ENCODE data around the gene TNMD.

Gene TNMD

DNA sequence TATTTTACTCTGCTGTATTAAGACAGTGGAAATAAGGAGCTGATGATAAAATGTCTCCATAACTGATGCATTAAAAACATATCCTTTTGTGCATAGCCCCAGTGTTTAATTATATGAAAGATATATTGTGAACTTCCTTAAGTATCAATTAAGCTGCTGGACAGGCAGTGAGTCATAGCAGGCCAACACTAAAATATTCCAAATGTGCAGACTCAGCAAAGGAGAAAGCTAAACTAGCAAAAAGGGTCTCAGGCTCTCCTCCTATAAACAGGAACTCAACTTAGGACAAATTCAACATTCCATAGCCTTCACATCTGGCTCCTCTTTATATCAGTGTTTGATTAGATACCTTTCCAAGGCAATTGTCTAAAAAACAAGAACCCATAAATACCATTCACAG lies 15.6 kb downstream of the TNMD start:
- TF ChIP-seq ARNTL (CRISPR knock-in tag; IDR thresholded peaks at IDR 0.05; ENCODE audit: borderline replicate concordance, low read depth) (no peak), RARB (CRISPR knock-in tag; IDR thresholded peaks at IDR 0.05) (no peak), ZNF8 (CRISPR knock-in tag; IDR thresholded peaks at IDR 0.05) (no peak)
- no peak for ATAC-seq

- ATAC-seq = no peak
- TF ChIP-seq ESRRG (CRISPR knock-in tag; IDR thresholded peaks at IDR 0.05) (no peak), OSR1 (CRISPR knock-in tag; IDR thresholded peaks at IDR 0.05) (no peak), TCF4 (CRISPR knock-in tag; IDR thresholded peaks at IDR 0.05; ENCODE audit: borderline replicate concordance) (no peak), ZNF70 (CRISPR knock-in tag; IDR thresholded peaks at IDR 0.05) (no peak)
Observed at GRCh38 chrX:100600758-100601157, 16.0 kb downstream of the TNMD start.

DNA sequence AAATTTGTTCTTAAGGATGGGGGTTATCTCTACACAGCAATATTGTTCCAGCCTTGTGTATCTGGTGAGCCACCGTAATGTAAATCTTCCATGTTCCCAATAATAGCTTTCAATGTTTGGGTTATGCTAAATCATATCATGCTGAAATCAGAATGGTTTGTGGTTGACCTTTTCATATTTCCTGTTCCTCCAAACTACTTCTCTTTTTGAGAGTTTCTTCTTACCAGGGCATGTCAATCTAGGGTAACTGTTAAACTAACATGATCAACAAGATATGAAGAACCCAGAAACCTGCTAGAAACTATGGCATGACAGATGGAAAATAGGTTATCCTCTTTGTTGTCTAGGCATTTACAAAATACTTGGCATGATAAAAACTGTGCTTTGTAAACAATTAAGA lies 22.0 kb downstream of the TNMD start:
- TF ChIP-seq ZNF70 (CRISPR knock-in tag; IDR thresholded peaks at IDR 0.05) = no peak
- no peak for TF ChIP-seq BACH2 (CRISPR knock-in tag; IDR thresholded peaks at IDR 0.05; ENCODE audit: borderline replicate concordance)
- TF ChIP-seq, protein P1, sequence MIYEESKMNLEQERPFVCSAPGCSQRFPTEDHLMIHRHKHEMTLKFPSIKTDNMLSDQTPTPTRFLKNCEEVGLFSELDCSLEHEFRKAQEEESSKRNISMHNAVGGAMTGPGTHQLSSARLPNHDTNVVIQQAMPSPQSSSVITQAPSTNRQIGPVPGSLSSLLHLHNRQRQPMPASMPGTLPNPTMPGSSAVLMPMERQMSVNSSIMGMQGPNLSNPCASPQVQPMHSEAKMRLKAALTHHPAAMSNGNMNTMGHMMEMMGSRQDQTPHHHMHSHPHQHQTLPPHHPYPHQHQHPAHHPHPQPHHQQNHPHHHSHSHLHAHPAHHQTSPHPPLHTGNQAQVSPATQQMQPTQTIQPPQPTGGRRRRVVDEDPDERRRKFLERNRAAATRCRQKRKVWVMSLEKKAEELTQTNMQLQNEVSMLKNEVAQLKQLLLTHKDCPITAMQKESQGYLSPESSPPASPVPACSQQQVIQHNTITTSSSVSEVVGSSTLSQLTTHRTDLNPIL (CRISPR knock-in tag; IDR thresholded peaks at IDR 0.05; ENCODE audit: low read depth) = no peak
- TF ChIP-seq ESRRG (CRISPR knock-in tag; IDR thresholded peaks at IDR 0.05) = no peak
- TF ChIP-seq OSR1 (CRISPR knock-in tag; IDR thresholded peaks at IDR 0.05) = no peak
- TF ChIP-seq ZNF8 (CRISPR knock-in tag; IDR thresholded peaks at IDR 0.05) = no peak
- TF ChIP-seq, protein P2, sequence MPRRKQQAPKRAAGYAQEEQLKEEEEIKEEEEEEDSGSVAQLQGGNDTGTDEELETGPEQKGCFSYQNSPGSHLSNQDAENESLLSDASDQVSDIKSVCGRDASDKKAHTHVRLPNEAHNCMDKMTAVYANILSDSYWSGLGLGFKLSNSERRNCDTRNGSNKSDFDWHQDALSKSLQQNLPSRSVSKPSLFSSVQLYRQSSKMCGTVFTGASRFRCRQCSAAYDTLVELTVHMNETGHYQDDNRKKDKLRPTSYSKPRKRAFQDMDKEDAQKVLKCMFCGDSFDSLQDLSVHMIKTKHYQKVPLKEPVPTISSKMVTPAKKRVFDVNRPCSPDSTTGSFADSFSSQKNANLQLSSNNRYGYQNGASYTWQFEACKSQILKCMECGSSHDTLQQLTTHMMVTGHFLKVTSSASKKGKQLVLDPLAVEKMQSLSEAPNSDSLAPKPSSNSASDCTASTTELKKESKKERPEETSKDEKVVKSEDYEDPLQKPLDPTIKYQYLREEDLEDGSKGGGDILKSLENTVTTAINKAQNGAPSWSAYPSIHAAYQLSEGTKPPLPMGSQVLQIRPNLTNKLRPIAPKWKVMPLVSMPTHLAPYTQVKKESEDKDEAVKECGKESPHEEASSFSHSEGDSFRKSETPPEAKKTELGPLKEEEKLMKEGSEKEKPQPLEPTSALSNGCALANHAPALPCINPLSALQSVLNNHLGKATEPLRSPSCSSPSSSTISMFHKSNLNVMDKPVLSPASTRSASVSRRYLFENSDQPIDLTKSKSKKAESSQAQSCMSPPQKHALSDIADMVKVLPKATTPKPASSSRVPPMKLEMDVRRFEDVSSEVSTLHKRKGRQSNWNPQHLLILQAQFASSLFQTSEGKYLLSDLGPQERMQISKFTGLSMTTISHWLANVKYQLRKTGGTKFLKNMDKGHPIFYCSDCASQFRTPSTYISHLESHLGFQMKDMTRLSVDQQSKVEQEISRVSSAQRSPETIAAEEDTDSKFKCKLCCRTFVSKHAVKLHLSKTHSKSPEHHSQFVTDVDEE (CRISPR knock-in tag; IDR thresholded peaks at IDR 0.05) = no peak
- TF ChIP-seq ZFP30 (CRISPR knock-in tag; IDR thresholded peaks at IDR 0.05) = no peak
- no peak for TF ChIP-seq PATZ1 (CRISPR knock-in tag; IDR thresholded peaks at IDR 0.05; ENCODE audit: borderline replicate concordance)
- TF ChIP-seq CSRNP3 (CRISPR knock-in tag; IDR thresholded peaks at IDR 0.05) = no peak
- no peak for ATAC-seq

DNA sequence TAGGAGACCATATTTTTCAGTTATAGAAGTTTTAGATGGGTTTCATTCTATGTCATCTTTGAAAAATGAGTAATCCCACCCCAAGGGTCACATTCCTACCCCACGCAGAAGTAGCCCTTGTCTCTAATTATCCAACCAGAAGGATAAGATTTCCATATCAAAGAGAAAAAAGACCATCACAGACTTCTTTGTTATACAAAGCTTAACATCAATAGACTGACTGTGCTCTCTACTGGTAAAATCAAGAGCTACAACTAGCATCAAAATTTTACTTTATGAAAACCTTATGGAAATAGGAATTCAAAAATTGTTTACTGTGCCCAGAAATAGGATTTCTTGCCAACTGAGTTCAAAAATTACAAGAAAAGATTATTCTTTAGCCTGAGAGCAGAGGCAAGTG lies 24.9 kb downstream of the TNMD start:
- no peak for ATAC-seq
- TF ChIP-seq TOX (CRISPR knock-in tag; IDR thresholded peaks at IDR 0.05; ENCODE audit: borderline replicate concordance) (no peak), BACH2 (CRISPR knock-in tag; IDR thresholded peaks at IDR 0.05; ENCODE audit: borderline replicate concordance) (no peak), RARB (CRISPR knock-in tag; IDR thresholded peaks at IDR 0.05) (no peak), CSDC2 (CRISPR knock-in tag; IDR thresholded peaks at IDR 0.05) (no peak), POU6F1 (CRISPR knock-in tag; IDR thresholded peaks at IDR 0.05; ENCODE audit: borderline replicate concordance, low read depth) (no peak), ZC3H10 (CRISPR knock-in tag; IDR thresholded peaks at IDR 0.05) (no peak), ARNTL (CRISPR knock-in tag; IDR thresholded peaks at IDR 0.05; ENCODE audit: borderline replicate concordance, low read depth) (no peak), ISL1 (CRISPR knock-in tag; IDR thresholded peaks at IDR 0.05) (no peak), ZNF70 (CRISPR knock-in tag; IDR thresholded peaks at IDR 0.05) (no peak), GLIS3 (CRISPR knock-in tag; IDR thresholded peaks at IDR 0.05) (no peak), CSRNP3 (CRISPR knock-in tag; IDR thresholded peaks at IDR 0.05) (no peak), ZFP30 (CRISPR knock-in tag; IDR thresholded peaks at IDR 0.05) (no peak), PATZ1 (CRISPR knock-in tag; IDR thresholded peaks at IDR 0.05; ENCODE audit: borderline replicate concordance) (no peak), ESRRG (CRISPR knock-in tag; IDR thresholded peaks at IDR 0.05) (no peak)
- TF ChIP-seq, protein P2 (CRISPR knock-in tag; IDR thresholded peaks at IDR 0.05) = no peak
